Osteocyte (in vitro differentiated cells): Measurements from ENCODE around the gene XXYLT1. TPM values are rescaled to one million over a fixed set of nuclear protein-coding genes. Genes with fewer than 3 reads are reported as not detected.
A peak's percentile ranks its signal among the peaks of the same experiment; 100 is the strongest.

ENCODE experiments used
- DNase-seq: peaks from one replicate; pipeline ENCODE4 v3.0.0; 2021; ENCODE audit warnings: mixed read lengths; ENCODE audit not compliant: unreplicated experiment; ENCODE audit errors: extremely low spot score
- H3K27ac Mint-ChIP-seq: one replicate; pipeline ENCODE4 v1.8.0; 2021; ENCODE audit warnings: mild to moderate bottlenecking, mixed read lengths; ENCODE audit not compliant: unreplicated experiment
- H3K27me3 Mint-ChIP-seq: one replicate; pipeline ENCODE4 v1.8.0; 2021; ENCODE audit warnings: mixed read lengths; ENCODE audit not compliant: unreplicated experiment
- H3K36me3 Mint-ChIP-seq: one replicate; pipeline ENCODE4 v1.8.0; 2021; ENCODE audit warnings: mixed read lengths; ENCODE audit not compliant: unreplicated experiment
- H3K4me1 Mint-ChIP-seq: one replicate; pipeline ENCODE4 v1.8.0; 2021; ENCODE audit warnings: mixed read lengths; ENCODE audit not compliant: unreplicated experiment
- H3K4me3 Mint-ChIP-seq: one replicate; pipeline ENCODE4 v1.8.0; 2021; ENCODE audit warnings: mild to moderate bottlenecking, moderate library complexity, mixed read lengths; ENCODE audit not compliant: unreplicated experiment
- H3K9me3 Mint-ChIP-seq: one replicate; pipeline ENCODE4 v1.8.0; 2021; ENCODE audit warnings: mixed read lengths; ENCODE audit not compliant: unreplicated experiment
- CTCF ChIP-seq: fragments of 200-600 bp; sonication (generic); IDR thresholded peaks from 2 replicates; pipeline ENCODE4 v1.5.0; 2021; ENCODE audit warnings: antibody characterized with exemption, mild to moderate bottlenecking, moderate library complexity
- total RNA-seq: library from RNA; stranded (reverse); gene quantifications from 2 replicates; pipeline ENCODE4 v1.2.1, GENCODE V29; 2021

XXYLT1 gene
- total RNA-seq, 1 donor from 2014 or later: 35.8 TPM

- H3K27me3 Mint-ChIP-seq: no peaks in the 10 kb centered on the region
- H3K9me3 Mint-ChIP-seq: no peaks in the 10 kb centered on the region
- peaks cover 56% of the 10 kb centered on the region for H3K4me1 Mint-ChIP-seq
- no peak for TF ChIP-seq CTCF
- no peak overlapping the region for H3K4me3 Mint-ChIP-seq
- DNase-seq: no peak
- H3K36me3 Mint-ChIP-seq: no peaks in the 10 kb centered on the region
- peak overlapping the region; percentile 23 for H3K27ac Mint-ChIP-seq
Observed at GRCh38 chr3:195151866-195152541, 119.0 kb downstream of the XXYLT1 start.

GRCh38 chr3:195151402-195151801 is 119.6 kb downstream of the XXYLT1 start:
- H3K36me3 Mint-ChIP-seq: no peaks in the 10 kb centered on the region
- no peak overlapping the region for H3K27ac Mint-ChIP-seq
- no peak for TF ChIP-seq CTCF
- H3K4me1 Mint-ChIP-seq: peaks cover 56% of the 10 kb centered on the region
- H3K4me3 Mint-ChIP-seq: no peak overlapping the region
- H3K27me3 Mint-ChIP-seq: no peaks in the 10 kb centered on the region
- no peaks in the 10 kb centered on the region for H3K9me3 Mint-ChIP-seq
- DNase-seq: no peak

- Mint-ChIP-seq H3K9me3 (no peaks in the 10 kb centered on the region), H3K4me3 (peak overlapping the region; percentile 69), H3K27ac (peak overlapping the region; percentile 85), H3K36me3 (no peaks in the 10 kb centered on the region), H3K4me1 (peaks cover 54% of the 10 kb centered on the region), H3K27me3 (no peaks in the 10 kb centered on the region)
- no peak for DNase-seq
- no peak for TF ChIP-seq CTCF
Observed at GRCh38 chr3:195150181-195151118, 120.5 kb downstream of the XXYLT1 start.

GRCh38 chr3:195149292-195150030 is 121.5 kb downstream of the XXYLT1 start:
- TF ChIP-seq CTCF: no peak
- Mint-ChIP-seq H3K27ac (peak overlapping the region; percentile 85), H3K4me1 (peaks cover 44% of the 10 kb centered on the region), H3K27me3 (no peaks in the 10 kb centered on the region), H3K36me3 (no peaks in the 10 kb centered on the region), H3K4me3 (no peak overlapping the region), H3K9me3 (no peaks in the 10 kb centered on the region)
- no peak for DNase-seq
